ENCODE measurements around the gene KIRREL1. TPM values are rescaled to one million over a fixed set of nuclear protein-coding genes. Genes with fewer than 3 reads are reported as not detected.
A peak's percentile ranks its signal among the peaks of the same experiment; 100 is the strongest.

KIRREL1 gene
- total and polyA plus RNA-seq, 2 experiments from 2014 or later = 5.1 to 35.2 TPM

GRCh38 chr1:157992833-157993146 lies 655 bp upstream of the KIRREL1 start:
- Mint-ChIP-seq H3K4me3 (peak overlapping the region; percentile 91), H3K9me3 (no peaks in the 10 kb centered on the region), H3K4me1 (peaks cover 42% of the 10 kb centered on the region), H3K27ac (0 out of 2 replicates have a peak overlapping the region, but pooled peaks have one; percentile 83), H3K36me3 (ENCODE audit: low read depth) (peaks cover 3% of the 10 kb centered on the region; the same call in 1 of the 3 replicates), H3K27me3 (ENCODE audit: insufficient read depth, low read depth, poor library complexity) (peaks cover 20% of the 10 kb centered on the region)
- Histone ChIP-seq H4K20me1 (replicated peaks; ENCODE audit: insufficient read depth) (no peaks in the 10 kb centered on the region; the same call in 1 of the 2 replicates), H3F3A (replicated peaks; ENCODE audit: low read depth) (no peaks in the 10 kb centered on the region), H2AFZ (peak overlapping the region; percentile 85), H3K4me3 (peak overlapping the region; percentile 94), H3K27ac (ENCODE audit: low read depth) (no peak overlapping the region), H3K4me2 (peak overlapping the region; percentile 93), H3K9me2 (ENCODE audit: insufficient read depth) (no peaks in the 10 kb centered on the region), H3K27me3 (ENCODE audit: insufficient read depth) (0 out of 2 replicates have a peak, but pooled peaks cover 5% of the 10 kb centered on the region), H3K79me2 (replicated peaks; ENCODE audit: insufficient read depth) (peaks cover 42% of the 10 kb centered on the region), H3K36me3 (ENCODE audit: insufficient read depth) (no peaks in the 10 kb centered on the region), H3K4me1 (ENCODE audit: insufficient read depth) (peaks cover 30% of the 10 kb centered on the region)
- TF ChIP-seq ZNF114 (CRISPR knock-in tag; IDR thresholded peaks at IDR 0.05) (no peak), REST (IDR thresholded peaks at IDR 0.05; ENCODE audit: unreplicated experiment) (no peak), EZH2phosphoT487 (IDR thresholded peaks at IDR 0.05; ENCODE audit: unreplicated experiment) (no peak), EZH2 (IDR thresholded peaks at IDR 0.05; ENCODE audit: low read depth, unreplicated experiment) (no peak)
- TF ChIP-seq, protein P1, sequence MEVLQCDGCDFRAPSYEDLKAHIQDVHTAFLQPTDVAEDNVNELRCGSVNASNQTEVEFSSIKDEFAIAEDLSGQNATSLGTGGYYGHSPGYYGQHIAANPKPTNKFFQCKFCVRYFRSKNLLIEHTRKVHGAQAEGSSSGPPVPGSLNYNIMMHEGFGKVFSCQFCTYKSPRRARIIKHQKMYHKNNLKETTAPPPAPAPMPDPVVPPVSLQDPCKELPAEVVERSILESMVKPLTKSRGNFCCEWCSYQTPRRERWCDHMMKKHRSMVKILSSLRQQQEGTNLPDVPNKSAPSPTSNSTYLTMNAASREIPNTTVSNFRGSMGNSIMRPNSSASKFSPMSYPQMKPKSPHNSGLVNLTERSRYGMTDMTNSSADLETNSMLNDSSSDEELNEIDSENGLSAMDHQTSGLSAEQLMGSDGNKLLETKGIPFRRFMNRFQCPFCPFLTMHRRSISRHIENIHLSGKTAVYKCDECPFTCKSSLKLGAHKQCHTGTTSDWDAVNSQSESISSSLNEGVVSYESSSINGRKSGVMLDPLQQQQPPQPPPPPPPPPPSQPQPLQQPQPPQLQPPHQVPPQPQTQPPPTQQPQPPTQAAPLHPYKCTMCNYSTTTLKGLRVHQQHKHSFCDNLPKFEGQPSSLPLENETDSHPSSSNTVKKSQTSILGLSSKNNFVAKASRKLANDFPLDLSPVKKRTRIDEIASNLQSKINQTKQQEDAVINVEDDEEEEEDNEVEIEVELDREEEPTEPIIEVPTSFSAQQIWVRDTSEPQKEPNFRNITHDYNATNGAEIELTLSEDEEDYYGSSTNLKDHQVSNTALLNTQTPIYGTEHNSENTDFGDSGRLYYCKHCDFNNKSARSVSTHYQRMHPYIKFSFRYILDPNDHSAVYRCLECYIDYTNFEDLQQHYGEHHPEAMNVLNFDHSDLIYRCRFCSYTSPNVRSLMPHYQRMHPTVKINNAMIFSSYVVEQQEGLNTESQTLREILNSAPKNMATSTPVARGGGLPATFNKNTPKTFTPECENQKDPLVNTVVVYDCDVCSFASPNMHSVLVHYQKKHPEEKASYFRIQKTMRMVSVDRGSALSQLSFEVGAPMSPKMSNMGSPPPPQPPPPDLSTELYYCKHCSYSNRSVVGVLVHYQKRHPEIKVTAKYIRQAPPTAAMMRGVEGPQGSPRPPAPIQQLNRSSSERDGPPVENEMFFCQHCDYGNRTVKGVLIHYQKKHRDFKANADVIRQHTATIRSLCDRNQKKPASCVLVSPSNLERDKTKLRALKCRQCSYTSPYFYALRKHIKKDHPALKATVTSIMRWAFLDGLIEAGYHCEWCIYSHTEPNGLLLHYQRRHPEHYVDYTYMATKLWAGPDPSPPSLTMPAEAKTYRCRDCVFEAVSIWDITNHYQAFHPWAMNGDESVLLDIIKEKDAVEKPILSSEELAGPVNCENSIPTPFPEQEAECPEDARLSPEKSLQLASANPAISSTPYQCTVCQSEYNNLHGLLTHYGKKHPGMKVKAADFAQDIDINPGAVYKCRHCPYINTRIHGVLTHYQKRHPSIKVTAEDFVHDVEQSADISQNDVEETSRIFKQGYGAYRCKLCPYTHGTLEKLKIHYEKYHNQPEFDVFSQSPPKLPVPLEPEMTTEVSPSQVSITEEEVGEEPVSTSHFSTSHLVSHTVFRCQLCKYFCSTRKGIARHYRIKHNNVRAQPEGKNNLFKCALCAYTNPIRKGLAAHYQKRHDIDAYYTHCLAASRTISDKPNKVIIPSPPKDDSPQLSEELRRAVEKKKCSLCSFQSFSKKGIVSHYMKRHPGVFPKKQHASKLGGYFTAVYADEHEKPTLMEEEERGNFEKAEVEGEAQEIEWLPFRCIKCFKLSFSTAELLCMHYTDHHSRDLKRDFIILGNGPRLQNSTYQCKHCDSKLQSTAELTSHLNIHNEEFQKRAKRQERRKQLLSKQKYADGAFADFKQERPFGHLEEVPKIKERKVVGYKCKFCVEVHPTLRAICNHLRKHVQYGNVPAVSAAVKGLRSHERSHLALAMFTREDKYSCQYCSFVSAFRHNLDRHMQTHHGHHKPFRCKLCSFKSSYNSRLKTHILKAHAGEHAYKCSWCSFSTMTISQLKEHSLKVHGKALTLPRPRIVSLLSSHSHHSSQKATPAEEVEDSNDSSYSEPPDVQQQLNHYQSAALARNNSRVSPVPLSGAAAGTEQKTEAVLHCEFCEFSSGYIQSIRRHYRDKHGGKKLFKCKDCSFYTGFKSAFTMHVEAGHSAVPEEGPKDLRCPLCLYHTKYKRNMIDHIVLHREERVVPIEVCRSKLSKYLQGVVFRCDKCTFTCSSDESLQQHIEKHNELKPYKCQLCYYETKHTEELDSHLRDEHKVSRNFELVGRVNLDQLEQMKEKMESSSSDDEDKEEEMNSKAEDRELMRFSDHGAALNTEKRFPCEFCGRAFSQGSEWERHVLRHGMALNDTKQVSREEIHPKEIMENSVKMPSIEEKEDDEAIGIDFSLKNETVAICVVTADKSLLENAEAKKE (CRISPR knock-in tag; IDR thresholded peaks at IDR 0.05) = no peak
- ATAC-seq (peak; percentile 4; the same call in 2 of the 3 replicates), DNase-seq (ENCODE audit: low spot score) (peak; percentile 61)

Data from GM23338 (cell line).